ENCODE measurements around the gene NCOA7.

DNA sequence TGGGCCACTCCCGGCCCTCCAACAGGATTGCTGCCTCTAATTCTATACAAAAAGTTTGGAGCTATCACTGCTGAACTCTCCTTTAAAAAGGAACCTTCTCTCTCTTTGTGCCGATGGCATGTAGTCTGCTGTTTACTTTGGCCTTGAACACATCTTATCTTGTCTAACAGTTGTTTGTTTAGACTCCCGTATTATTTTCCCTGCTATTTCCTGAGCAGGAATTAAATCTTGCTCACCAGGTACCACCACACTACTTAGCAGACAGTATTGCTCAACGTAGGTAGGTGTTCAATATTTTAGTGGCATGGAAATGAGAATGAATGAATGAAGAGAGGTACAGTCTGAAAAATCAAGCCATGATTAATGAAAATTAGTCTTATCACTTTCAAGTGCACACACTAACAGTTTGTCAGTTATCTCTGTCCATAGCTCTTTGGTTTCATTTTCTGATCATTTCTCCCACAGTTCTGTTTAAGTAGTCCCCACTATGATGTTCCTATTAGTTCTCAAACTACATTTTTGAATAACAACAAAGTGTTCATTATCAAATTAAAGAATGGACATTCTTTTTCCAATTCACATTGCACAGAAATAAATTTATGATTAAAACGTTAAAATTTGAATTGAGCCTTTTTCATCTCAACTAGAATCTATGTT lies 48.2 kb upstream of the NCOA7 start:
- TF ChIP-seq, protein P1, sequence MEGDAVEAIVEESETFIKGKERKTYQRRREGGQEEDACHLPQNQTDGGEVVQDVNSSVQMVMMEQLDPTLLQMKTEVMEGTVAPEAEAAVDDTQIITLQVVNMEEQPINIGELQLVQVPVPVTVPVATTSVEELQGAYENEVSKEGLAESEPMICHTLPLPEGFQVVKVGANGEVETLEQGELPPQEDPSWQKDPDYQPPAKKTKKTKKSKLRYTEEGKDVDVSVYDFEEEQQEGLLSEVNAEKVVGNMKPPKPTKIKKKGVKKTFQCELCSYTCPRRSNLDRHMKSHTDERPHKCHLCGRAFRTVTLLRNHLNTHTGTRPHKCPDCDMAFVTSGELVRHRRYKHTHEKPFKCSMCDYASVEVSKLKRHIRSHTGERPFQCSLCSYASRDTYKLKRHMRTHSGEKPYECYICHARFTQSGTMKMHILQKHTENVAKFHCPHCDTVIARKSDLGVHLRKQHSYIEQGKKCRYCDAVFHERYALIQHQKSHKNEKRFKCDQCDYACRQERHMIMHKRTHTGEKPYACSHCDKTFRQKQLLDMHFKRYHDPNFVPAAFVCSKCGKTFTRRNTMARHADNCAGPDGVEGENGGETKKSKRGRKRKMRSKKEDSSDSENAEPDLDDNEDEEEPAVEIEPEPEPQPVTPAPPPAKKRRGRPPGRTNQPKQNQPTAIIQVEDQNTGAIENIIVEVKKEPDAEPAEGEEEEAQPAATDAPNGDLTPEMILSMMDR (IDR thresholded peaks at IDR 0.05; ENCODE audit: low read depth, low read length), result no peak
- TF ChIP-seq EZH2phosphoT487 (IDR thresholded peaks at IDR 0.05; ENCODE audit: low read depth), result no peak

Data from OCI-LY3 (cell line).